HG03039 (cell line): Measurements from ENCODE around the gene MBNL1.
"Not testable (repeated sequence)": the region's sequence is repeated elsewhere in the genome, so short reads cannot be mapped to it uniquely, and the experiment has no call there.

ENCODE experiments used
- ATAC-seq: cut with Tn5 transposase; IDR thresholded peaks from one replicate; pipeline ENCODE4 v1.9.1; 2021; ENCODE audit warnings: mild to moderate bottlenecking, moderate library complexity; ENCODE audit not compliant: unreplicated experiment

Gene MBNL1

DNA sequence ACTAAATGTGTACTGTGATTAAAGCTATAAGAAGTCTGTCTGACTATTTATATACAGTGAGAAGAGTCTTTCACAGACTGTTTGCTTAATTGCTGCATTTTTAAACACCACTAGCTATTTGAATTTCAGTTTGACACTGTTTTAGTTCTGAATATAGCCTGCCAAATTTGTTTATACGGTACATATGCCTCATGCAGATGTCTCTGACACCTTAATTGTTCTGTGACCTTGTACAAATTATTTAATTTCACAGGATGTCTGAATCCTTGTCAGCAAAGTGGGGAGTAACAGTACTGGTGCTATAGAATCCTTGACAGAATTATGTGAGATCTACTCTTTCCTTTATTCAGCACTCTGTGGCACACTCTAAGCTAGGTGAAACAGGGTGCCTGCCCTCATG is 125.5 kb downstream of the MBNL1 start:
- no peak for ATAC-seq

DNA sequence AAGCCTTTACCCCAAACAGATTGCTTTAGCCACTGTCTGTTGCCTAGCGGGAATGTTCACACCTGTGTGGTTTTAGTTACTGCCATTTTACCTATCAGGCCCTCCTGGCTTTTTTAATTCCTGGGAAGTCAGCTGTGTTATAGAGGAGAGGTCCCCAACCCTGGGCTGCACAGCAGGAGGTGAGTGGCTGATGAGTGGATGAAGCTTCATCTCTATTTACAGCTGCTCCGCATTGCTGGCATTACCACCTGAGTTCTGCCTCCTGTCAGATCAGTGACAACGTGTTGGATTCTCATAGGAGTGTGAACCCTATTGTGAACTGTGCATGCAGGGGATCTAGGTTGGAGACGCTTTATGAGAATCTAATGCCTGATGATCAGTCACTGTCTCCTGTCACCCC is 127.0 kb downstream of the MBNL1 start:
- ATAC-seq, result no peak

DNA sequence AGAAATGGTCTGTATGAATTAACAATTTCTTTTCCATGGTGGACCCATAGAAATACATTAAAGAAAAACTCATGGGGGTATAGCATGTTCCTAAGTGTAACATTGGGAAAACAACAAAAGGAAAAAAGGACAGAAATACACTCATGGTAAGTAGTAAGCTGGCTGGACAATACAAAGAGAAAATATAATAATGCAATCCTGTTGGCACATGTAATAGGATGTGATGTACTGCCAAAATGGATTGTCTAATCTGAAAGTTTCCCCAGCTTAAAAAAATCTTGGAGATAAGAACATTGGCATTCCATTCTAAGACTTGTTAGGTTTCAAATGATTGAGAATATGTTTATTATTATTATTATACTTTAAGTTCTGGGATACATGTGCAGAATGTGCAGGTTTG is 128.1 kb downstream of the MBNL1 start:
- no peak for ATAC-seq

DNA sequence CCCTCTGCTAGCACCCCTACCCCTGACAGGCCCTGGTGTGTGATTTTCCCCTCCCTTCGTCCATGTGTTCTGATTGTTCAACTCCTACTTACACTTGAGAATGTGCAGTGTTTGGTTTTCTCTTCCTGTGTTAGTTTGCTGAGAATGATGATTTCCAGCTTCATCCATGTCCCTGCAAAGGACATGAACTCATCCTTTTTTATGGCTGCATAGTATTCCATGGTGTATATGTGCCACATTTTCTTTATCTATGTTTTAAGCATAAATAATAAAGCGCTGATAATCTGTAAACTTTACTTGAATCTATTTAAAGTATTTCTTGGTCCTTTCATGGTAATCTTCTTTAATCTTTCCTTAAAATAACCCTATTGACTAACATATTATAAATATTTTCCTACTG is 128.6 kb downstream of the MBNL1 start:
- ATAC-seq, result not testable (repeated sequence)

DNA sequence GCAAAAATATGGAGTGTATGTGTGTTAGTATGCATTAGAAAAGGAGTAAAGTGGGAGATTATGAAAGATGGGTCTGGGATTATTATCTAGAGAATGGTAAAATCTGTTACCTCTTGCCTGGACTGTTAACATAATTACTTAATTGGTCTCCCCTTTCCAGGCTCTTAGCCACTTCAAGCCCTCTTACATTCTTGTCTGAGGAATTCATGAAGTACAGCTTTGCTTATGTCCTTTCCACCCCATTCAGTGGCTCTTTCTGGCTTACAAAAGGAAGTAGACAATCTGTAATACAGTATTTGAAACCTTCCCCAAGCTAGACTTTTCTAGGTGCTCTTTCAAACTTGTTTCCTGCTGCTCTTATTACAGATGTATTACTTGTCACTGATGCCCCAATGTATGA is 129.8 kb downstream of the MBNL1 start:
- no peak for ATAC-seq

DNA sequence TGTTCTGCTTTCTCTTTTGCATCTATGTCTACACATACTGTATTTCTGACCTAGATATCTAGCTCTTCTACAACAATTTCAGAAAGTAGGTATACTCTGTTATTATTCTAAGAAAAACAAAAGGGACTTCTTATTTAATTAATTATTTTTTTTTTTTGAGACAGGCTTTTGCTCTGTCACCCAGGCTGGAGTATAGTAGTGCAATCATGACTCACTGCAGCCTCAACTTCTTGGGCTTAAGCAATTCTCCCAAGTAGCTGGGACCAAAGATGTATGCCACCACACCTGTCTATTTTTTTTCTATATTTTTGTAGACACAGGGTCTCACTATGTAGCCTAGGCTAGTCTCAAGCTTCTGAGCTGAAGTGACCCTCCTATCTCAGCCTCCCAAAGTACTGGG is 130.6 kb downstream of the MBNL1 start:
- ATAC-seq, result no peak

DNA sequence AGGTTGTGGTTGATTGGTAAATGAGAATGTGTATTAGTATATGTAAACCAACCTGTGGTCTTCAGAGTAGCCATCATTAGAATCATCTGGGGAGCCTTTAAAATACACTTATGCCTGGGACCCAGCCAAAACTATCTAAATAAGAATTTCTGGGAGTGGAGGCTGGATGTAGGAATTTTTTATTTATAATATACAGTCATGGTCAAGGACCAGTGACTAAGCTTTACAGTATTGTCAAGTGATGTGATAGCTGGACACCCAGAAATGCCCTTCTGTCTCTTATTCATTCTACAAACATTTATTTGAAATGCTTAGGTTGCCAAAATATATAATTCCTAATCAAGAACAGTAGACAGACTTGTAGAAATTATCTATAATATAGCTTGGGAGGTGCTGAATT is 132.2 kb downstream of the MBNL1 start:
- ATAC-seq, result no peak

DNA sequence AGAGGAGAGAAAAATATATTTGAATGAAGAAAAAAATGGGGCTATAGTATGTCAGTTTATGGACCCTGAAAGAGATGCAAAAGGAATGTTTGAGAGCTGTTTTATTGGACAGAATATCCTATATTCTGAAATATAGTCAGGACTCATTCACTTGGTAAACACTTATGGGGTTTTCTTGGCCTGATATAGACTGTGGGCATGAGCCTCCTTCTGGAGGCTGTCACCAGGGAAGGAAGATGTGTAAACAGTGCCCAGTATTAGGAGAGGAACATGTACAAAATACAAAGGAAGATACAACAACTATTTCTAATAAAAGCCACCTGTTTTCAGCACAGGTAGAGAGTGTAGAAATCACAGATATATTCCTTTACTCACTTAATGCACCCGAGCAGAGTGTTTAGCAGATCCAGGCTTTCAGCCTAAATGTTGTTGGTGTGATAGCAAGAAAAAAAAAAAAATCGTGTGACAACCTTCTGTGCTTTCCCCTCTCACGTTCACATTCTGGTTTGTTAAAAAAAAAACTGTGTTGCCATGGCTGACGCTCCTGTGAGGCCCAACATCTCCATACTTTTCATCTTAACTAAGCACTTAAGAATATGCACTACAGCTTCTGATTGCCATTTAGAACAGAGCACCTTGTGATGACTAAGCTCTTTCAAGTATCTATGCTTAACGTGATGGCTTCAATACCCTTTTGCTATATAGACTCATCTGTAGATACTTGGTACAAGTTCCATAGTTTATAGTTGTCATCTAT is 134.1 kb downstream of the MBNL1 start:
- no peak for ATAC-seq

DNA sequence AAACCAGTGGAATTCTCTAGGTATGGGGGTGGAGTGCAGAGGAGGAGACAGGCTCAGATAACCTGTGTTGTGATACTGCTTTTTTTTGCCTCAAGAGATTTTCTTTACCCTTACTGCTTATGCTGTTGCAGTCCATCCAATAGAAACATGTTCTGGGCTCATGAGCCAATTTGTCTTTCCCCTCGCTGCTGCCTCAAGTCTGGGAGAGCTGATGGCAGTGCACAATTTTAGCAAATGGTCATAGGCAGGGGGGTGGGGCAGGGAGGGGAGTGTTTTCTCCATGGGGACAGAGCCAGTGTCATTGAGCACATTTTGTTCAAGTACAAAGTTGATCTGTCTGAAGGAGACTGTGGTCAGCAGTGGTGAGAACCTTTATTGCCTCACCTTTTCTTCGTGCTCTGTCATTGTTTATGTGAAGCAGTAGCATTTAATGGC is 134.9 kb downstream of the MBNL1 start:
- ATAC-seq, result no peak

DNA sequence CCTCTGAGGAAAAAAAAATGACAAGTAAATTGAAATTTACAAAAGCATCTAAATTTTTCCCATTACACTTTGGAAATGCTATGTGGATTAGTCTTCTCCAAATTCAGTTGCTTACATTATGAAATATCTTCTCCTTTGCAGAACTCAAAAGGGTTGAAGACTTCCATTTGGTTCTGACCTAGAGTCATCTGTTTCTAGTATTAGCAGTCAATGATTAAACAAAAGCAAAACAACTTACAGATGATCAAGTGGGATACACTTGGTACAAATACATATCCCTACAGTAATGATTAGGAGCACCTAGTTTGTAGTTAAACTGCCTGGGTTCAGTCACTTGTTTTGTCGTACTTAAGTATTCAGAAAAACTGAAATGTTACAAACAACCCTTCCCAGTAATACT is 136.2 kb downstream of the MBNL1 start:
- no peak for ATAC-seq

DNA sequence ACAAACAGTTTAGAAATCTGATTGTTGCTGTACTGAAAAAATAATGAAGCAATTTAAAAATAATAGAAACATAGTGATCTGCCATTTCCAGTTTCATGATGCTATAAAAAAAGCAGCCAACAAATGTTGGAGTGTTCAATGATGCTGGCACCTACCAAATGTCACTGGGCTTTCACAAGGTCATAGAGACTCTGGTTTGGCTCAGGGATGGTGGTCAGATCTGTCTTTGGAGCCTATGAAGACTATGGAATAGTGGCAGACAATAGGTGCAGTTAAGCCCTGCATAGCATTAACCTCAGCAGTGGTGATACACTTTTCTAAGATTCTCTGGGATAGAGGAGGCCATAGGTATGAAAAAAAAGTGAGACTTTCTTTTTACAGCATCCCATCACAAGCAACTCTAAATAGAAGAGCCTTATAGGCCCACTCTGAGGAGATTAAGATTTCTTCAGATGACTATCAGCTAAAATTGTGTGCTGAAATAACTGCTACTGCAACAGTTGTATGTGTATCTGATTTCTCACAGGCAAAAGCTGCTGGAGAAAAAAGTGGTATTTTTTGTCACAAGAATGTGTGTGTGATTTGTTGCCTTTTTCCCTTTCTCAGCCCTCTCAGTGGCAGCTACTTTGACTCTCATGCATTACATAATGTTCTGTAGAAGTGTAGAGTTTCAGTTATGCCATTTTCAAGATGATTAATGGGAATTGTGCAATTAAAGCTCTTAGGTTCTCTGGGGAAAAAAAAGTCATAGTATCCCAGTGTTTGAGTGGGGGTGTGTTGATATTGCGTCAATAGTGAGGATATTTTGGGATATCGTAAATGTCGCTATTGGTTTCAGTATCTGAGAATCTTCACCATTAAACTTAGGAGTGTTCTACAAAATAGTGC is 137.4 kb downstream of the MBNL1 start:
- no peak for ATAC-seq

DNA sequence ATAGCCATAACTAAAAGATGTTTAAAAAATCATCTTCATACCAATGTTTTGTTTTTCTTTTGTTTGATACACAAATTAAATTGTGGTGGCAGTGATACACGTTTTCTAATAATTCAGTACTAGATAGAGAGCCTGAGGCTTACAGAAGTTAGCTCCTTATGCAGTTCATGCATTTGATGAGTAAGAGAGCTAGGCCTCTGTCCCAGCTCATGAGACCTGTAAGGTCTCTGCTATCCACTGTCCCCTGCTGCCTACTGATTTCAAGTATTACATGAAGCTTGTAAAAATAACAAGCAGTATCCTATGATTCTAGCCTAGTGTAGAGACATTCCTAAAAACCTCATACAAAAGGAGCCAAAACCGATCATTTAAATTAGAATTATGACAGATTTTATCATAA is 144.5 kb downstream of the MBNL1 start:
- no peak for ATAC-seq

DNA sequence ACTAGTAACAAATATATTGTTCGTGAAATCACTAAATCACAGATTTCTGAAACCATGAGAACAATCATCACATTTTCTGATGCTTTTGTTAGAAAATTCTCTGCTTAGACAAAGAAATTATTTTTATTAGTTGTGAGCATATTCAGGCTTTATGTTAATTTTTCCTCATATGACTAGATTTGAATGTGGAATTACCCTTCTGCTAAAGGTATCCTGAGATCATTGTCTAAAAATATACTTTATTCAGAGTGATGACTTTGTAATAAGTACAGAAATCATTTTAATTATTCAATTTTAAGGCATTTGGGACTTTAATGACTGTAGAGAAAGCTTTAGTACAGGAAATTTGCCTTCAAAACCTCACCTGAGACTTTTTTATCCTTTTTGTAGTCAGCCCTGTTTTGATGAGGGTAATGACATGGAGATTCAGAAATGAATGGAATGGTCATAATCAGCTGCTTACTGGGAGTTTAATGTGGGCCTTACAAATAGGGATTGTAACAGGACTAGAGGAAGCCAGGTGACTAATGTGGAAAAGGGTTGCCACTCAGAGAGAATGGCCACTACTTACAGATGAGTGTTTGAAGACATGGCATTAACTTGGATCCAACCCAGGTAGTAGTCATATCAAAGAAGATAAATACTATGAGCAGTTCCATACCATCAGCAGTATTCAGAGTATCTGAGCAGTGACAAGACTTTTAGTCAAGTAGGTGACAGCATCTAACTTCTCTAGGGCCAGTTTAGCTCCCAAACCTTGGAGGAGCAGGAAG is 148.3 kb downstream of the MBNL1 start:
- no peak for ATAC-seq

DNA sequence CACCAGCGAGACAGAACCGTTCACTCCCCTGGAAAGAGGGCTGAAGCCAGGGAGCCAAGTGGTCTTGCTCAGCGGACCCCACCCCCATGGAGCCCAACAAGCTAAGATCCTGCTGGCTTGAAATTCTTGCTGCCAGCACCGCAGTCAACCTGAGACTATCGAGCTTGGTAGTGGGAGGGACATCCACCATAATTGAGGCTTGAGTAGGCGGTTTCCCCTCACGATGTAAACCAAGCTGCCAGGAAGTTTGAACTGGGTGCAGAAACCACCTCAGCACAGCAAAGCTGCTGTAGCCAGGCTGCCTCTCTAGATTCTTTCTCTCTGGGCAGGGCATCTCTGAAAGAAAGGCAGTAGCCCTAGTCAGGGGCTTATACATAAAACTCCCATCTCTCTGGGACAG is 151.0 kb downstream of the MBNL1 start:
- no peak for ATAC-seq

DNA sequence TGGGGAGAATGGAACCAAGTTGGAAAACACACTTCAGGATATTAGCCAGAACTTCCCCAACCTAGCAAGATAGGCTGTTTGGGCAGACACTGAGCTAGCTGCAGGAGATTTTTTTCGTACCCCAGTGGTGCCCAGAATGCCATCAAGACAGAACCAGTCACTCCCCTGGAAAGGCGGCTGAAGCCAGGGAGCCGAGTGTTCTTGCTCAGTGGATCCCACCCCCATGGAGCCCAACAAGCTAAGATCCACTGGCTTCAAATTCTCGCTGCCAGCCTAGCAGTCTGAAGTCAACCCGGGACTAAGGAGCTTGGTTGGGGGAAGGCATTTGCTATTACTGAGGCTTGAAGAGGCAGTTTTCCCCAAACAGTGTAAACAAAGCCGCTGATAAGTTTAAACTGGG is 152.4 kb downstream of the MBNL1 start:
- ATAC-seq, result no peak

DNA sequence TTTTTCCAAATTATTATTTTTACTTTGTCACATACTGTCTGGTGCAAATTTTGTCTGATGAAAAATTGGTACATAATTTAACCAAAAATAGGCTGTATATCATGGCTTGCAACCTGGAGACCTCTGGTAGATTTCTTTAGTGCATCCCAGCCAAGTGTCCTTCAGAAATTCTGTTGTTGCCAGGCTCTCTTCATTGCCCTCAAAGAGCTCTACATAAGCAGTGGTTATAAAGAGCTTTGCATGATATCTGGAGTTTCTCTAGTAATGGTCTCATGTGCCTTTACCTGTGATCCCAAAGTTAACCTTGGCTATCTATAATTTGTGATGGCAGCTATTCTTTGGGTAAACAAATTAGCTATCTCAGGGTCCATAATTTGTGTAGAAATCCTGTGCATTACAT is 157.7 kb downstream of the MBNL1 start:
- no peak for ATAC-seq

DNA sequence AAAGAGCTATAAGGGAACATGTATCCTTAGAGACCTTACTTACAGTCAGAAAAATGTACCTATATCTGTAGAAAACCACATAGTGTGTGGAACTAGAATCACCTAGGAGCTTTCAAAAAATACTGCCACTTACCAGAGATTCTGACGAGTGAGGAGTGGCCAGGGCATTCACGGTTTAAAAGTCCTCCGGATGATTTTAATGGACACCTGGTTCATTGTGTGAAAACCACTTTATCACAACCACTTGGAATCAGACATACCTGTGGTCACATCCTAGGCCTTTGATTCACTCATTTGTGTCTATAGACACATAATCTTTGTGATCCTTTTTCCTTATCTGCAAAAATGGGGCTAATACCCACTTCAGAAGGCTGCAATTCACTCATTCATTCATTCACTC is 159.8 kb downstream of the MBNL1 start:
- ATAC-seq, result no peak

DNA sequence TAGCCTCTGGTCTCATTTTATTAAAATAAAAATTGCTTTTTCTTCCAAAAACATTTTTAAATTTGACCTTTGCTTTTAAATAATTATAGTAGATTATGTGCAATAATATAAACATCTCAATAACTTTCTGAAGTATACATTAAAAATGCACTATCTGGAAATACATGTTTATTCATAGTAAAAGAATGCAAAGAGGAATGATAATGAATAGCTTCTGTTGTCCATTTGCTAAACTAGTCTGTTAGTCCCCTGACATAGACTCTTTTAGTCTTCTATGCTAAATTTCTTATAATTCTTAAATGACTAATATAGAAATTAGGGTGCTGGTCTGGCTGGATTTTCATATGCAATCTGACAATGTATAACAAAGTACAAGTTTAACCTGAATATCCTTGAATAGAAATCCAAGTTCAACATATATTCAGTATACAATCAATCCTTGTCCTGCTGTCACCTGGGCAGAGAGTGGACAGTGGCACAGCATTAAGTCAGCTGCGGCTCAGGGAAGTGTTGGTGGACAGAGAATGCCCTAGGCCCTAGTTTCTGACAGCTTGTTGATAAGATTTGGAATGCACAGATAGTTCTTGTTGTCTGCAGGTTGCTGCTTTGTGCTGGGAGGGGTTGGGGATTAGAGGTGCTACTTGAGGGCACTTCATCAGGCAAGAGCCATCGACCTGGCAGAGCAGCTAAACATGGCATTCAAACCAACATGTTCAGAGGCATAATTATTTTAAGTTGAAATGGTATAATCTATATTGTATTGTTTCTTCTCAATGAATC is 161.7 kb downstream of the MBNL1 start:
- ATAC-seq, result no peak

DNA sequence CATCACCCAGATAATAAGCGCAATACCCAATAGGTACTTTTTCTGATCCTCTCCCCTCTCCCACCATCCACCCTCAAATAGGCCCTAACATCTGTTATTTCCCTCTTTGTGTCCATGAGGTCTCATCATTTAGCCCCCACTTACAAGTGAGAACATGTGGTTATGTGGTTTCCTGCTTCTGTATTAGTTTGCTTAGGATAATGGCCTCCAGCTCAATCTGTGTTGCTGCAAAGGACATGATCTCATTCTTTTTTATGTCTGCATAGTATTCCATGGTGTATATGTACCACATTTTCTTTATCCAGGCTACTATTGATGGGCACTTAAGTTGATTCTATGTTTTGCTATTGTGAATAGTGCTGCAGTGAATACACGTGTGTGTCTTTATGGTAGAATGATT is 165.4 kb downstream of the MBNL1 start:
- no peak for ATAC-seq

DNA sequence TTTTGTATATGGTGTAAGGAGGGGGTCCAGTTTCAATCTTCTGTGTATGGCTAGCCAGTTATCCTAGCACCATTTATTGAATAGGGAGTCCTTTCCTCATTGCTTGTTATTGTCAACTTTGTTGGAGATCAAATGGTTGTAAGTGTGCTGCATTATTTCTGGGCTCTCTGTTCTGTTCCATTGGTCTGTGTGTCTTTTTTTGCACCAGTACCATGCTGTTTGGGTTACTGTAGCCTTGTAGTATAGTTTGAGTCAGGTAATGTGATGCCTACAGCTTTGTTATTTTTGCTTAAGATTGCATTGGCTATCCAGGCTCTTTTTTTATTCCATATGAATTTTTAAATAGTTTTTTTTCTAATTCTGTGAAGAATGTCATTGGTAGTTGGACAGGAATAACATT is 166.5 kb downstream of the MBNL1 start:
- not testable (repeated sequence) for ATAC-seq
